ENCODE measurements around the gene TANC1.

The TANC1 gene

GRCh38 chr2:158967114-158967730, 1.2 kb upstream of the TANC1 start:
- no peak for DNase-seq (ENCODE audit: low read depth)
- no peak overlapping the region for H3K4me3 ChIP-seq (ENCODE audit: low read depth, low read length)
- no peak for TF ChIP-seq CTCF (IDR thresholded peaks at IDR 0.05; ENCODE audit: low read depth, low read length, missing control alignments)

- H3K4me3 ChIP-seq (ENCODE audit: low read depth, low read length), result peak overlapping the region; percentile 85
- no peak for TF ChIP-seq CTCF (IDR thresholded peaks at IDR 0.05; ENCODE audit: low read depth, low read length, missing control alignments)
- no peak for DNase-seq (ENCODE audit: low read depth)
Observed at GRCh38 chr2:158967731-158968395, 577 bp upstream of the TANC1 start.

- no peak for DNase-seq (ENCODE audit: low read depth)
- peak overlapping the region; percentile 85 for H3K4me3 ChIP-seq (ENCODE audit: low read depth, low read length)
- no peak for TF ChIP-seq CTCF (IDR thresholded peaks at IDR 0.05; ENCODE audit: low read depth, low read length, missing control alignments)
Observed at GRCh38 chr2:158969162-158969714, 798 bp downstream of the TANC1 start.

GRCh38 chr2:158969715-158970240, 1.3 kb downstream of the TANC1 start:
- DNase-seq (ENCODE audit: low read depth), result no peak
- no peak for TF ChIP-seq CTCF (IDR thresholded peaks at IDR 0.05; ENCODE audit: low read depth, low read length, missing control alignments)
- H3K4me3 ChIP-seq (ENCODE audit: low read depth, low read length), result peak overlapping the region; percentile 85

GRCh38 chr2:158970241-158970751, 1.9 kb downstream of the TANC1 start:
- no peak for DNase-seq (ENCODE audit: low read depth)
- TF ChIP-seq CTCF (IDR thresholded peaks at IDR 0.05; ENCODE audit: low read depth, low read length, missing control alignments), result no peak
- H3K4me3 ChIP-seq (ENCODE audit: low read depth, low read length), result peak overlapping the region; percentile 85

GRCh38 chr2:158973116-158973956, 4.9 kb downstream of the TANC1 start:
- TF ChIP-seq CTCF (IDR thresholded peaks at IDR 0.05; ENCODE audit: low read depth, low read length, missing control alignments), result no peak
- DNase-seq (ENCODE audit: low read depth), result no peak
- no peak overlapping the region for H3K4me3 ChIP-seq (ENCODE audit: low read depth, low read length)

All from GM12864 (cell line).